SK-N-MC (cell line): ENCODE results near the gene PNPLA5.

ENCODE experiments used
- EZH2 ChIP-seq: fragments of 200-600 bp; sonication (generic); IDR thresholded peaks from one replicate; pipeline ENCODE4 v1.6.1; 2017; ENCODE audit warnings: antibody characterized with exemption
- FOXP2 ChIP-seq: optimal IDR thresholded peaks from 2 replicates; pipeline ENCODE3; 2011; ENCODE audit warnings: mild to moderate bottlenecking, moderate library complexity; ENCODE audit not compliant: insufficient read depth; ENCODE audit errors: extremely low read length, control extremely low read depth
- POLR2AphosphoS5 ChIP-seq: IDR thresholded peaks from 2 replicates; pipeline ENCODE4 v1.6.1; 2012; ENCODE audit warnings: mild to moderate bottlenecking, low read depth, low read length, borderline replicate concordance

GRCh38 chr22:43862074-43862881, 29.5 kb downstream of the PNPLA5 start, which contains the start of gene SULT4A1:
- TF ChIP-seq EZH2 (no peak), POLR2AphosphoS5 (no peak), FOXP2 (no peak)
